GM21528 (cell line): ENCODE results near the gene IPPK.
A peak's percentile ranks its signal among the peaks of the same experiment; 100 is the strongest.

Experiments
- ATAC-seq: cut with Tn5 transposase; IDR thresholded peaks from one replicate; pipeline ENCODE4 v1.9.1; 2021; ENCODE audit warnings: mild to moderate bottlenecking, moderate library complexity; ENCODE audit not compliant: unreplicated experiment, low FRiP score

IPPK gene, protein sequence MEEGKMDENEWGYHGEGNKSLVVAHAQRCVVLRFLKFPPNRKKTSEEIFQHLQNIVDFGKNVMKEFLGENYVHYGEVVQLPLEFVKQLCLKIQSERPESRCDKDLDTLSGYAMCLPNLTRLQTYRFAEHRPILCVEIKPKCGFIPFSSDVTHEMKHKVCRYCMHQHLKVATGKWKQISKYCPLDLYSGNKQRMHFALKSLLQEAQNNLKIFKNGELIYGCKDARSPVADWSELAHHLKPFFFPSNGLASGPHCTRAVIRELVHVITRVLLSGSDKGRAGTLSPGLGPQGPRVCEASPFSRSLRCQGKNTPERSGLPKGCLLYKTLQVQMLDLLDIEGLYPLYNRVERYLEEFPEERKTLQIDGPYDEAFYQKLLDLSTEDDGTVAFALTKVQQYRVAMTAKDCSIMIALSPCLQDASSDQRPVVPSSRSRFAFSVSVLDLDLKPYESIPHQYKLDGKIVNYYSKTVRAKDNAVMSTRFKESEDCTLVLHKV

DNA sequence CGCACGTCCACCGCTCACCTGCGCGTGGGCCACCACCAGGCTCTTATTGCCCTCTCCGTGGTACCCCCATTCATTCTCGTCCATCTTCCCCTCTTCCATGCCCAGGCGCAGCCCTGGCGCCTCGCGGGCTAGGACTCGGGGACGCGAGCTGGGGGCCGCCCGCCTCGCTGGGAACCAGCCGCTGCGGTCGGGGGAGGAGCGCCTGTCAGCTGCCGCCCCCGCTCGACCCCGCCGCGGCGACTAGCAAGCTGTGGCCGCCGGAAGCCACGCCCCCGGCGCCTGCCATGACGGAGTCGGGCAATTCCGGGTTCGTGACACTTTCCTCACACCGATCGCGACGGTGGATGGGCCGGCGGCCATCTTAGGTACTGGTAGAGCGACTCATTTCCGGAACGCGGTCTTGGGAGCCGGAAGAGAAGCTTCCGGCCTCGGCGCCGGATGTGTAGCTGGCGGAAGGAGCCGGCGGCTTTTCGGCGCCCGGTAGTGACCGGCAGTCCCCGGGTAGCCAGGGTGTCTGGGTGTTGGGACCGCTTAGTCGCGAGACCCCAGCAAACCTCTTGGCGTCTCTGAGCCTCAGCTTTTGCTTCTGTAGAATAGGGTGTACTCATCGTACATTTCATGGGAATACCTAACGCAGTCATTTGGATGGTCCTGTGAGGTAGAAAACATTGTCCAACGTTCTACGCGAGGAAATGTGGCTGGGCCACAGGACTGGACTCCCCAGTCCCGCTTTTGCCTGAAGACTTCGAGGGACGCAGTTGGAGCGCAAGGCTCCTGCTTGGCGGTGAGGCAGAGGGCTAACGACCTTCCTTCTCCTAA is at the start of gene IPPK:
TSS of gene IPPK (minus strand) at position 242 of the 819 bp plus-strand sequence. CDS start at position 99, 143 bp downstream.
- ATAC-seq: peak; percentile 94

DNA sequence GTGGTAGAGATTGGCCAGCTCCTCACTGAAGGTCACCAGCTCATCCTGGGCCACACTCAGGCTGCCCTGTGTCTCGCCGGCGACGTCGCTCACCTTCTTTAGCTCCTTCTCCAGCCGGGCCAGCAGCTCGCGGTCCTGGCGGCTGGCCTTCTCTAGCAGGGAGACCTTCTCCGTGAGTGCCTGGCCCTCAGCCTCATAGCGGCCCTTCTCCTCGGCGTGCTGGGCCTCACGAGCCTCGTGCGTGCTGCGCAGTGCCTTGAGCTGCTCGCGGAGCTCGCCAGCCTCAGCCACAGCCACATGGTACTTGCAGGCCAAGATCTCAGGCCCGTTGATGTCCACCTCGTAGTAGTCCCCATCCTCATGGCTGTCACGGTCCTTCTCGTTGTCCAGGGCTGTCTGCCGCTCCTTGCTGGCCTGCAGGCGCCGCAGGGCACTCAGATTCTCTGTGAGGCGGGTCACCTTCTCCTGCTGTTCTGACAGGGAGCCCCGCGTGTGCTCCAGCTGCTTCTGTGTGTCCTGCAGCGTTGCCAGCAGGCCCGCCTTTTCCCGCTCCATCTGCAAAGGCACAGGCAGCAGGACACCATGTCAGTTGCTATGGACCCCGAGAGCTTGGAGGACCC is 49.2 kb upstream of the IPPK start:
- ATAC-seq: no peak

DNA sequence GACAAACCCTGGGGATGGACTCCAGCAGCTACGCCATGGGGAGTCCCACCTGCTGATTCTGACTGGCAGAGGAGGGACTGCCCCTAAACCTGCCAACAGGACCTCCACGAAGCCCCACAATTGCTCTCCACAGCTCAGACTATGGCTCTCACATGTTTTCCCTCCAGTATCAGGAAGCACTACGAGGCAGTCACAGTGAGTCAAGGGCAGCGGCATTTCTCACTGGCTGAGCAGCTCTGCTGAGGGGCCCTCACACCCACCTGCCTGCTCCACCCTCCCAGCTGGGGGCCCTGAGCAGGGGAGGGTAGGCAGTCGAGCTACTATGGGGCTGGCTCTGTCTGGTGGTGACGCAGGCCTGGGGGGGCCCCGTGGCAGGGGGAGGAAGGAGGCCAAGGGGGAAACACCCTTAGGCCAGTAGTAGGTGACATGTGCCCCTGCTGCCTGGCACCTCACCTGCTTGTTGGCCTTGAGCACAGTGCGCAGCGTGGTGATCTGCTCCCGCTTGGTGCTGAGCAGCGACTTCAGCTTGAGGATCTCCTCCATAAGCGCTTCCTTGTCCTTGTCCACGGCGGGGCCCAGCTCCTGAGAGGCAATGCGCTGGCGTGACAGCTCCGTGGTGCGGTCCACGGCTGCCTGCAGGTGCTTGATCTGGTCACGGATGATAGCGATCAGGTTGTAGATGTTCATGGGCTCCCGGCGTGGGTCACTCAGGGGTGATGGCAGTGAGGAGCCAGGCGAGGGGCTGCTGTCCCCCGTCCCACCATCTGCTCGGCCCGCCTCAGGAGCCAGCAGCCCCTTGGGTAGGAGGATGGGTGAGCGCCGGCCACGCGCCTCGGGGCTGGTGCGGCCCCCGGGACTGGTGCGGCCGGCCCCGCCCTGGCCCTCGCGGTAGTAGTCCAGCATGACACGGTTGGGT is 48.4 kb upstream of the IPPK start:
- ATAC-seq: no peak

DNA sequence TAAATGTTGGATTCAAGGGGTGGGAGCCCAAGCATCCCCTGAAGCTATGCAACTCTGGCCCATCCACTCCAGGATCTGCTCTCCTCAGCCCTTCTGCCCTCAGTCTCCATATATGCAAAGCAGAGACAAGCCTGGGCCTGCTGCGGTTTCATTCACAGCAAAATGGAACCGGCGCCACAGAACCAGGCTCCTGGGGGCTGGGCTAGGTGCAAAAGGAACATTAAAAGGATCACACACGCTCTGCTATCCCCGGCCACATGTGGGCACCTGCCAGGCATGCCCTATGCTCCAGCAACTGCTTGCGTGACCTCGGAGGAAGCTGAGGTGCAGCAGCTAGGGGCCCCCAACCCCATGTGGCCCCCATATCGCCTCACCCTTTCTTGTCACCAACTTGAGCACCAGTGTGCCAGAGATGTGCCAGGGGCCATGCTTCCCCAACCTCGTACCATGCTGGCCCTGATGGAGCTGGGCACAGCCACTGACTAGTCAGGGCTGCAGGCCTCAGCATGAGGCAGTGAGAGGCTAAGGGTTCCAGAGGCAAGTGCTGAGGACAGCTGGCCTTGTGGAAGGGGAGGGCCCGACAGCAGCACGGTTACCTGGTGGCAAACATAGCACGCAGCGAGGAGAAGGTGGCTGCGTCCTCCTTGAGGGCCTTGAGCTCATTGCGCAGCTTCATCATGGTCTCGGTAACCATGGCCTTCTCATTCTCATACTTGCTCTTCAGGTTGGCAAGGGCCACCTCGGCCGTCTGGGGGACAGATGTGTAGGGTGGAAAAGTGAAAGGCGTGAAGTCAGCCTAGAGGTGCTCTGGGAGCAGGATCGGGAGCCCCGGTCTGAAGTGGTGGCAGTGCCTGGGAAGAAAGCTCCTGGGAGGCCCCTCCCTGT is 47.5 kb upstream of the IPPK start:
- no peak for ATAC-seq

DNA sequence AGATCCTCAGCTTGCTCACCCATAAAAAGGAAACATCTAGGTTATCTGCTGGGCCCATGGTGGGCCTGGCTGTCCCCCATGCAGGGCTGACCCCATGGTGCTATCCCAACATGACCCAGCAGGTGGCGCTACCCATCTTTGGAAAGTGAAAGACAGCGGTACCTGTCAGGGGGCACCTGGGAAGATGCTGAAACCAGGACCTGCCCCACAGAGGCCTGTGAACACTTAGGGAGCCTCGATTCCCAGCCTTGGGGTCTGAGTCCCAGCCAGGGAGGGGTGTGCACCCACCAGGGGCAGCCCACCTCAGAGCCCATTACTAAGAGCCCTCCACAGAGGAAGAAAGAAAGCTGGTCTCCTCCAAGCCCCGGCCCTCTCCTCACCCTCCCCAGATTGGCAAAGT is 46.6 kb upstream of the IPPK start:
- no peak for ATAC-seq

DNA sequence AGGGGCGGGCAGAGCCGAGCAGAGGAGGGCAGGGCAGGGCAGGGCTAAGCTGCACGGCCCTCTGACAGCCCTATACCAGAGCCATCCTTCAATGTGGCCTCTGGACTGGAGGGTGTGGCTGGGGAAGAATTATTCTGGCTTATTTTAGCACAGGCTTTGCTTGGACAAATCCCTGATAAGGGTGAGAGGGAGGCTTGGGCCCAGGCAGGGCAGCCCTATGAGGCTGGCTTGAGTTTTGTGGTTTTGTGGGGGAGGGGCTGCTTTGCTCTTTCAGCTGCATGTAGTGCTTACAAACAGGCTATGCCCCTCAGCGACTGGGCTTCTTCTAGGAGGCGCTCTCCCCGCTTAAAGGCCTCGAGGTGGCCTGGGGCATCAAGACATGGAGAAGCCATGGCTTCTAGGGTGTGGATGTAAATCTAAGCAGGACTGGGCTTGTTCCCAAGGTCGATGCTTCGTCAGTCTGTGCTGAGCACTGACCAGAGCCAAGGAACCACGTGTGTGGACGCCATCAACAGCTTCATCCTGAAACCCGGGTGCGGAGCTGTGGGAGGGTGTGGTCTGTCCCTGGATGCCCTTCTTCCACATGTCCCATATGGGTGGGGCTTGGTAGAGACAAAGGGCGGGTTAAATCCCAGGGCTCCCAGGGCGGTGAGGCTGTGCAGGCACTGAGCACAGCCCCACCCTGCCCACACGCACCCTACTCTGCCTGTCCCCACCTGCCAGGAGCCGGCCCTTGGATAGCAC is 45.7 kb upstream of the IPPK start:
- no peak for ATAC-seq

DNA sequence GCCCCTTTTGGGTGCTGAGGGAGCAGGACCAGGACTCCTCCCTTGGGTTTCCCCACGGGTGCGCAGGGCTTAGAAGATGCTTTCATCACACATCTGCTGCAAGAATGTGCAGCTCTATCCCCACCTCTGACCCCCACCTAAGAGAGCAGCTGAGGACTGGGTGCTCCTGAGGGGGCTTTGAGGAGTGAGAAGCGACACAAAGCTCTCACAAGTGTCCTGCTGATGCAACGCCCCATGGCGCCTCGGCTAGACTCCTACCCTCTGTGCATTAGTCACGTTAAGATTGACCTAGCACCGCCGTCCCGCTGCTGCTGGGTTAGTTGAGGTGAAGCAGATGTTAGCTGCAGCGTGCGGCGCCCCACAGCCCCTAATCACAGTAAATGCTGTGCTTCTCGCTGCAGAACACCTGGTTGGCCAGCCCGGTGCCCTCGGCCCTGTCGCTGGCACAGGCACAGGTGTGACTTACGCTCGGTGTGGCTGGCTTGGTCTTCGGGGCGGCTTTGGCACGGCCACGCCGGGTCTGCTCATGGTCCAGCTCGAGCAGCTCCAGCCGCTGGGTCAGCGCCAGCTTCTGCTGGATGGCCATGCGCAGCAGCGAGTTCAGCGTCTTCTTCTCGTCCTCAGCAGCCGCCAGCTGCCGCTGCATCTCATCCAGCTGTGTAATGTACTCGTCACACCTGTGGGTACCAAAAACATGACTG is 45.0 kb upstream of the IPPK start:
- ATAC-seq: no peak

DNA sequence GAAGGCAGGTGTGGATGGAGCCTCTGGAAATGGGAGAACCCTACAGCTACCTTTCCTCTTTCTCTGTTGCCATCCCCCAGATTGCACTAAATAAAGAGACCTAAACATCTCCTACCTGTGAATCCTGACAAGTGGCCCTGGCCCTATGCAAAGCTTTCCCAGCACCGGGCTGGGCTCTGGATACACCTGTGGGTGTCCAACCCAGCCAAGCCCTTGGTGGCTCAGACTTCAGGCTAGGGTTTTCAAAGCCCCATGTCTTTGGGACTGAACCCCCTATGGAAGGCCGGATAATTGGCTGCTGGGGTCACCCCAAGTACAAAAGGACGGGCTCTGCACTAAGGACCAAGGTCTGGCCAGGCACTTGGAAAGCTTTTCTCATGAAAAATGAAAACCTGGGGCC is 44.1 kb upstream of the IPPK start:
- no peak for ATAC-seq

DNA sequence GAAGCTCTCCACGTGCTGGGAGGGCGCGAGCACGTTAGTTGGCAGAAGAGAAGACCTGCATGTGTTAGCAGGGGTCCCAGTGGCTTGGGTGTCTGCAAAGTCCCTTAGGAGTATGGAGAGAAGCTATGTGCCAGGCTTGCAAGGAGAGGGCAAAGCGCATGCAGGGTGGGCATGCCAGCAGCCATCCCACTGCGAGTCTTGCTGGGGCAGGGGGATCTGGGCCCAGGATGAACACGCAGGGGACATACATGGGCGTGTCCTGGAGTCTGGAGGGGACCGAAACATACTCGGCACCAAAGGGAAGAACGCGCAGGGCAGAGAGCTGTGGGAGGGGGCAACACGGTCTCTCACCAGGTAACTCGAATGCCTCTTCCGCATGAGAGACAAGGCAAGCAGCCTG is 43.6 kb upstream of the IPPK start:
- no peak for ATAC-seq

DNA sequence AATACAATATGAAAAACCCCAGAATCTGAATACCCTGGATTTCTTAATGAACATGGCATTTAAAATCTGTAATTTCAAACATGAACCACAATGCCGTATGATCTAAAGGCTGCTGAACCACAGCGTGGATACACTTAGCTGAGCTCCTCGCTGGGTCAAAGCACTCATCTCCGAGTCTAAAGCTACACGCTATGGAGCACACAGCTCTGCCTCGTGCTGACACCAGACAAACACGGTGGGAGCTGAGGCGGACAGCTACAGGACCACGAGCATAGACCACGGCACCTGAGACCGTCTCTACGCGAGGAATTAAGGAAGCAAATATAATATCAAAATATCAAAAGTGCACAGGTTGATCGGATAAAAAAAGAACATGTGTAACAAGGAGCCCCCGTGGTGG is 42.8 kb upstream of the IPPK start:
- ATAC-seq: no peak

DNA sequence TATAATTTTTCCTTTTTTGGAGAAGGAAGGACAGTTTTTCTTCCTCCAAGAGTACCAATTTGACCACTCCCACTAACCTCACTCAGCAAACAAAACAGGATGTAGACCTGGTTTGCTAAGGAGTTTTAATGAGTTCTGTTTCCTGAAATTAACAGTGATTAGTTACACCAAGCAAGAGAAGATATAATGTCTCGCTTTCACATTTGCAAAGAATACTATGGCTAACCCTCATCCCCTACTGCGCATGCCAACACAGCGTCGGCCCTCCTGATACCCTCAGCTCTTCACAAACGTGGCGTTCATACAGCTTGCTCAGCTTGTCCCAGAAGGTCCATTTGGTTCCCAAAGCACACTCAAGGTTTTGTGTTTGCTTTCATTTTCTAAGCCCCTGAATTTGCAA is 41.9 kb upstream of the IPPK start:
- no peak for ATAC-seq

DNA sequence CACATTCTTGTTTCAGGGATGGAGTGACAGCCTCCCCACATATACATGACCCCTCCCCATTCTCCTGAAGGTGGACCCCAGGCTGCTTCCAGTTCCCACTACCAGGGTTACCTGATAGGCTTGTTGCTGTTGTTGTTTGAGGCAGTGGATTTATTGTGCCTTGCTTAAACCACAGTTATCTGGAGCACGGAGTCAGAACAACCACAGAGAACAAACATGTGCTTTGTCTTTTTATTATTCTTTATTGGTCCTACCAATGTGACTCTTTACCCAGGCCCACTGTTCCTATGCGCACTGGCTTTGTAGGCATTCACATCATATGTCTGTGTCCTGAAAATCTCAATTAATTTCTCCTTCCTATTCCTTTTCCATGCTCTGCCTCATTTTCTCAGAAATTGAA is 41.2 kb upstream of the IPPK start:
- ATAC-seq: no peak

DNA sequence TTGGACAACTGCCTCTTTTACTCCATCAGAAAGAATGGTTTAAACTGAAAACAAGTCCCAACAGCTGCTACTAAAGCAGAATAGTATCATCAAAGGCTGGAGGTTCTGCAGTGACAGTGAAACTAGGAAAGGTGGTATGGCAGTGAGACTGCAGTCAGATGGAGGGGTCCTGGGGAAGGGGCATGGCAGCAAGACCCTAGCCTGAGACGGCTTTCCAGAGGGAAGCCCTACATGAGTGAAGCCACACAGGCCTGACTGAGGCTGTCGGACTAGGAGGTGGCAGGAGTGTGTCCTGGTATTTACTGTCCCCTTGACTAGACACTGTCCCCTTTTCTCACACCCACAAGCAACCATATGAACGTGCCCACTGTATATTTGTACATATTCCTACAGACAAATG is 40.4 kb upstream of the IPPK start:
- ATAC-seq: no peak

DNA sequence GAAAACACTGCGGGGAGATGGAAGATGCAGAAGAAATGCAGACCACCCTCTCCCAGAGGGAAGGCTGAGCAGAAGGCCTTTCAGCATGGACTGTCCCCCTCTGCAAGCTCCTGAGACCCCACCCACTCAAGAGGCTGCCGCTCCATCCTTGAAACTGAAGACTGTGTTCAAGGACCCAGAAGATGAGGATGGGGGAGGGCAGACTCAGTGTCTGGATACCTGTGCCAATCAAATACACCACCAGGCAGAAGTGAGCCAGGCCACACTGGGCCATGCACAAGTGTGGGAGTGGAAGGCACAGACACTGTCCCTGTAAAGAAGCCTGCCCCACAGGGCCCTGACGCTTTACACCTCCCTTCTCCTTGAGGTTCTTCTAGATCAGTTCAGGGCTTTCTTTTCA is 40.0 kb upstream of the IPPK start:
- ATAC-seq: no peak

DNA sequence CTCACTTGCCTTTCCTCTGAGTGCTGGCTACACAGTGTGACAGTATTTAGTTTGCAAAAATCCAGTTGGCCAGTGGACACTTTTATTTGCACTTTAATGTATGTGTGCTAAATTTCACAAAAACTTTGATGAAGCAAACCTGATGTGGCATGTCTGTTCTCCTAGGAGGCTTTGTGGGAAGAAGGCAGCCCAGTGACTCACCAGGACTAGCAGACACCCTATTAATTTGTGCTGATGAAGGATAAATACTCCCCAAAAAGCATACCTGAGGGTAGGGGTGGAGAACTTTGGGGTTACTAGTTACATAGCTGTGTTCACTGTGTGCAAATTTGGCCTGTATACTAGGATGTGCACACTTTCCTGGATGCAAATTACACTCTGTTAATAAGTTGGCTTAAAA is 39.3 kb upstream of the IPPK start:
- no peak for ATAC-seq

DNA sequence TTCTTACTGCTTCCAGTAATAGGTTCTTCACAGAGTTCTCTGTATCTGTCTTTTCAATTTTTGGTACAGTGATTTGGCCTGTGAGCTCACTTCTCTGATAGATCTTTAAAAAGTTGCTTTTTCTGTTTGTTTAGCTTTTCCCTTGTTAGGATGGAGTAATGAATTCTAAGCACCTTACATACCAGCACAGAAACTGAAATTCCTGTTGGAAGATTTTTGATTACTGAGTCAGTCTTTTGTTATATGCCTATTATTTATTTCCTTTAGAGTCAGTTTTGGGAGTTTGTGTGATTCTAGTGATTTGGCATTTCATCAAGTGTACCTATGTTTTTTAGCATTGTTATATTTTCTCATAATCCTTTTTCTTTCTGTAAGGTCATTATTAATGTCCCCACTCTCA is 37.6 kb upstream of the IPPK start:
- no peak for ATAC-seq

DNA sequence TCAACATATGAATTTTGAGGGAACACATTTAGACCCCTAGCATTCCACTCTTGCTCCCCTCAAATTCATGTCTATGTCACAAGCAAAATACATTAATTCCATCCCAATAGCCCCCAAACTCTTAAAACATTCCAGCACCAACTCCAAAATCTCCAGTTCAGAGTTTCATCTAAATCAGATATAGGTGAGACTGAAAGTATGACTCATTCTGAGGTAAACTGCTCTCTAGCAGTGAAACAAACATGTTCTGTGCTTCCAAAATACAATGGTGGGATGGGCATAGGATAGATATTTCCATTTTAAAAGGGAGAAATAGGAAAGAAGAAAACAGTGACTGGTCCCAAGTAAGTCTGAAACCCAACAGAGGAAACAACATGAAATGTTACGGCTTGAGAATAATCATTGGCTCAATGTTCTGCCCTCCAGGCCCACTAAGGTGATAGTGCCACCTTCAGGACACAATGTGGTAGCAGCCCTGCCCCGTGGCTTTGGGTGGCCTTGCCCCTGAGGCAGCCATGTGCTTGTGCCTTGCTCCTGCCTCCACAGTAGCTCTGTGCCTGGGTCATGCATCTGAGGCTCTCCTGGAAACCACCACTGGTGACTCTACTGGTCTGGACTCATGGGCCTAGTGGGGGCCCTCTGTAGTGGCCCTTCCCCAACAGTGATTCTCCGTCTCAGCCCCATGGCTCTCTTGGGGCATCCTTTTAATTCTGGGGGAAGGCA is 36.4 kb upstream of the IPPK start:
- no peak for ATAC-seq
